GM12865 (cell line): ENCODE data around the gene ID3.
A peak's percentile ranks its signal among the peaks of the same experiment; 100 is the strongest.

Experiments
- DNase-seq: peaks from one replicate; pipeline ENCODE4 v3.0.0; 2010; ENCODE audit warnings: low read depth
- H3K4me3 ChIP-seq: 2 replicates; pipeline ENCODE4 v1.5.1; 2011; ENCODE audit warnings: mild to moderate bottlenecking, low read depth, low read length, control low read depth
- CTCF ChIP-seq: IDR thresholded peaks from 2 replicates; pipeline ENCODE4 v1.5.1; 2011; ENCODE audit warnings: low read length, control low read depth, low read depth, inconsistent platforms; ENCODE audit not compliant: insufficient read depth; ENCODE audit errors: missing control alignments

The ID3 gene

GRCh38 chr1:23598424-23598823, 39.1 kb upstream of the ID3 start:
- no peak overlapping the region for H3K4me3 ChIP-seq
- TF ChIP-seq CTCF = no peak
- DNase-seq = no peak

- no peak for TF ChIP-seq CTCF
- no peak for DNase-seq
- no peak overlapping the region for H3K4me3 ChIP-seq
Observed at GRCh38 chr1:23597635-23598388, 38.5 kb upstream of the ID3 start.

GRCh38 chr1:23596382-23597358, 37.4 kb upstream of the ID3 start:
- no peak overlapping the region for H3K4me3 ChIP-seq
- TF ChIP-seq CTCF = no peak
- DNase-seq = no peak

- no peak for TF ChIP-seq CTCF
- DNase-seq = peak; percentile 85
- H3K4me3 ChIP-seq = peak overlapping the region; percentile 60
Observed at GRCh38 chr1:23594927-23595353, 35.6 kb upstream of the ID3 start.

GRCh38 chr1:23594149-23594907, 35.0 kb upstream of the ID3 start:
- DNase-seq = no peak
- no peak for TF ChIP-seq CTCF
- peak overlapping the region; percentile 60 for H3K4me3 ChIP-seq

GRCh38 chr1:23593556-23594148, 34.4 kb upstream of the ID3 start:
- TF ChIP-seq CTCF = no peak
- DNase-seq = peak; percentile 64
- H3K4me3 ChIP-seq = peak overlapping the region; percentile 60
